Measurements from ENCODE around the gene OR14I1.

Gene OR14I1

DNA sequence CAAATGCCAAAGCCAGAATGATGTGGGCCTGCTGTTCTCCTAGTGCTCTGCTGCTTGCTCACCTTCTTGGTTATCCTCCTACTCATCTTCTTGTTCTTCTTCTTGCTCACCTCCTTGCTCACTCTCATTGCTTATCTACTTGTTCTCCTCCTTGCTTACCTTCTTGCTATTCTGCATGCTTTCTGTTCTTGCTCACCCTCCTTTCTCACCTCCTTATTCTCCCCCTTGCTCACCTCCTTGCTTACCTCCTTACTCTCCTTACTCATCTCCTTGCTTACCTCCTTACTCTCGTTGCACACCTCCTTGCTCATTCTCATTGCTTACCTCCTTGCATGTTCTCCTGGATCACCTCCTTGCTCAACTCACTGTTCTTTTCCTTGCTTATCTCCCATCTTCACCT is at the start of gene OR14I1:
Gene OR14I1, minus strand, starts transcription at position 53 of the 400 bp plus-strand sequence.
- TF ChIP-seq CEBPB (IDR thresholded peaks at IDR 0.05): no peak
- TF ChIP-seq ZBTB7A (IDR thresholded peaks at IDR 0.05; ENCODE audit: low read depth): no peak
- TF ChIP-seq CREB1 (IDR thresholded peaks at IDR 0.05; ENCODE audit: low read depth): no peak
- TF ChIP-seq RAD21 (IDR thresholded peaks at IDR 0.05; ENCODE audit: low read depth): no peak
- TF ChIP-seq NFIC (IDR thresholded peaks at IDR 0.05): no peak
- TF ChIP-seq EP300 (IDR thresholded peaks at IDR 0.05; ENCODE audit: borderline replicate concordance): no peak
- TF ChIP-seq, protein P1, sequence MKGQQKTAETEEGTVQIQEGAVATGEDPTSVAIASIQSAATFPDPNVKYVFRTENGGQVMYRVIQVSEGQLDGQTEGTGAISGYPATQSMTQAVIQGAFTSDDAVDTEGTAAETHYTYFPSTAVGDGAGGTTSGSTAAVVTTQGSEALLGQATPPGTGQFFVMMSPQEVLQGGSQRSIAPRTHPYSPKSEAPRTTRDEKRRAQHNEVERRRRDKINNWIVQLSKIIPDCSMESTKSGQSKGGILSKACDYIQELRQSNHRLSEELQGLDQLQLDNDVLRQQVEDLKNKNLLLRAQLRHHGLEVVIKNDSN (IDR thresholded peaks at IDR 0.05): no peak

DNA sequence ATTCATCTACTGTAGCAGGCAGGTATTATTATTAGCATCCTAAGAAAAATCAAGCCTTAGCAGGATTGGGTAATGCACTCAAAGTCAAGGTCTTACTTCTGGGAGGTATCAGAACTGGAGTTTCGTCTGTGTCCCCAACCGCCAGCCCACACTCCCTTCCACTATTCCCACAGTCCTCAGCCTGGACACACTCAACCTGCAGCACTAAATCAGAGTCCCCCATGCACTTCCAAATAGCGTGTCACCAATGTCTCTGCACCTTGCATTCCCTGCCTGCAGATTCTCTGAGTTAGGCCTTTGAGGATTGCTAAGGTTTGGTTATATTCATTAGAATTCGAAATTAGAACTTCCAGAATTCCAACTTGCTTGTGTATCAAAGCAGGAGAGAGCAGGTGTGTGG is 49.1 kb upstream of the OR14I1 start:
- TF ChIP-seq CEBPB (IDR thresholded peaks at IDR 0.05) (no peak), TEAD4 (IDR thresholded peaks at IDR 0.05) (no peak), EGR1 (IDR thresholded peaks at IDR 0.05) (no peak), FOXM1 (IDR thresholded peaks at IDR 0.05; ENCODE audit: borderline replicate concordance, low read depth) (no peak), RAD21 (IDR thresholded peaks at IDR 0.05; ENCODE audit: low read depth) (no peak), CREB1 (IDR thresholded peaks at IDR 0.05; ENCODE audit: low read depth) (no peak), NFIC (IDR thresholded peaks at IDR 0.05) (no peak), YY1 (IDR thresholded peaks at IDR 0.05; ENCODE audit: low read depth) (no peak)
- TF ChIP-seq, protein P1 (IDR thresholded peaks at IDR 0.05): no peak

DNA sequence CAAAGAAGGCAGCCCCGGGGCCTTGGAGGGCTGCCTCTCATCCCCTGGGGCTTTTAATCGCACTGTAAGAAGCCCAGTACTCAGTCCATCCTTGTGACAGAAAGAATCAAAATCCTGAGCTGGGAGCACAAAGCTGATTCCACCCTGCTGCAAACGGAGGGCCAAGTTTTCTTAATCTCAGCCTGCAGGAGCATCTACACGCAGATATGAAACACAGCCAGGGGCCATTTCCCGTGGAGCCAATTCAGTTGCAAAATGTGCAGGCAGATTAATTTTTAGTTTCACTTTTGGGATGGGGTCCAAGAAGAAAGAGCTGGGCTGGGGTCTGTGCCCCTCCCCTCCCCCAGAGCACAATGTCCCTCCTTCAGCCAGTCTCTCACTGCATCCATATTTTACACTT is 48.6 kb upstream of the OR14I1 start:
- no peak for TF ChIP-seq NFIC (IDR thresholded peaks at IDR 0.05)

DNA sequence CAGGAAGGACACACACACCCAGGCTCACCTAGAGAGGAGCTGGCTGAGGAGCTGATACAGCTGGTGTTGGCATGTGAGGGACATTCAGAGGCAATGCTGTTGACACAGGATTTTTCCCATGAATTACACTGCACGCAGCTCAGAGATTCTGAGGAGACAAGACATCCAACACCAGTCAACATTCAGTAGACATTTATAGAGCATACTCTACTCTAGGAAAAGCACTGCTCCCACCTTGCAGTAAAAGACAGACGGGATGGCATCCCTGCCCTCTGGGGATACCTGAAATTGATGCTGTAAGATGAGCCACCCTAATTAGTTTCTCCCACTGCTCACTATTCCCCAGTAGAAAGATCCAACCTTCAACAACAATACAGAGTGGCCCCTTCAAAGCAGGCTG is 47.9 kb upstream of the OR14I1 start:
- TF ChIP-seq EGR1 (IDR thresholded peaks at IDR 0.05) (no peak), EP300 (IDR thresholded peaks at IDR 0.05; ENCODE audit: borderline replicate concordance) (no peak), YY1 (IDR thresholded peaks at IDR 0.05; ENCODE audit: low read depth) (no peak), TEAD4 (IDR thresholded peaks at IDR 0.05) (no peak), TAF1 (IDR thresholded peaks at IDR 0.05; ENCODE audit: low read depth) (no peak), TCF12 (IDR thresholded peaks at IDR 0.05; ENCODE audit: low read depth) (no peak), NFIC (IDR thresholded peaks at IDR 0.05) (no peak), CREB1 (IDR thresholded peaks at IDR 0.05; ENCODE audit: low read depth) (no peak), CEBPB (IDR thresholded peaks at IDR 0.05) (no peak), RAD21 (IDR thresholded peaks at IDR 0.05; ENCODE audit: low read depth) (no peak), FOXM1 (IDR thresholded peaks at IDR 0.05; ENCODE audit: borderline replicate concordance, low read depth) (no peak), ZBTB7A (IDR thresholded peaks at IDR 0.05; ENCODE audit: low read depth) (no peak)
- TF ChIP-seq, protein P1 (IDR thresholded peaks at IDR 0.05): no peak
- TF ChIP-seq, protein P2, sequence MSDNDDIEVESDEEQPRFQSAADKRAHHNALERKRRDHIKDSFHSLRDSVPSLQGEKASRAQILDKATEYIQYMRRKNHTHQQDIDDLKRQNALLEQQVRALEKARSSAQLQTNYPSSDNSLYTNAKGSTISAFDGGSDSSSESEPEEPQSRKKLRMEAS (IDR thresholded peaks at IDR 0.05): no peak
- TF ChIP-seq, protein P3, sequence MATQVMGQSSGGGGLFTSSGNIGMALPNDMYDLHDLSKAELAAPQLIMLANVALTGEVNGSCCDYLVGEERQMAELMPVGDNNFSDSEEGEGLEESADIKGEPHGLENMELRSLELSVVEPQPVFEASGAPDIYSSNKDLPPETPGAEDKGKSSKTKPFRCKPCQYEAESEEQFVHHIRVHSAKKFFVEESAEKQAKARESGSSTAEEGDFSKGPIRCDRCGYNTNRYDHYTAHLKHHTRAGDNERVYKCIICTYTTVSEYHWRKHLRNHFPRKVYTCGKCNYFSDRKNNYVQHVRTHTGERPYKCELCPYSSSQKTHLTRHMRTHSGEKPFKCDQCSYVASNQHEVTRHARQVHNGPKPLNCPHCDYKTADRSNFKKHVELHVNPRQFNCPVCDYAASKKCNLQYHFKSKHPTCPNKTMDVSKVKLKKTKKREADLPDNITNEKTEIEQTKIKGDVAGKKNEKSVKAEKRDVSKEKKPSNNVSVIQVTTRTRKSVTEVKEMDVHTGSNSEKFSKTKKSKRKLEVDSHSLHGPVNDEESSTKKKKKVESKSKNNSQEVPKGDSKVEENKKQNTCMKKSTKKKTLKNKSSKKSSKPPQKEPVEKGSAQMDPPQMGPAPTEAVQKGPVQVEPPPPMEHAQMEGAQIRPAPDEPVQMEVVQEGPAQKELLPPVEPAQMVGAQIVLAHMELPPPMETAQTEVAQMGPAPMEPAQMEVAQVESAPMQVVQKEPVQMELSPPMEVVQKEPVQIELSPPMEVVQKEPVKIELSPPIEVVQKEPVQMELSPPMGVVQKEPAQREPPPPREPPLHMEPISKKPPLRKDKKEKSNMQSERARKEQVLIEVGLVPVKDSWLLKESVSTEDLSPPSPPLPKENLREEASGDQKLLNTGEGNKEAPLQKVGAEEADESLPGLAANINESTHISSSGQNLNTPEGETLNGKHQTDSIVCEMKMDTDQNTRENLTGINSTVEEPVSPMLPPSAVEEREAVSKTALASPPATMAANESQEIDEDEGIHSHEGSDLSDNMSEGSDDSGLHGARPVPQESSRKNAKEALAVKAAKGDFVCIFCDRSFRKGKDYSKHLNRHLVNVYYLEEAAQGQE (IDR thresholded peaks at IDR 0.05; ENCODE audit: low read depth): no peak

DNA sequence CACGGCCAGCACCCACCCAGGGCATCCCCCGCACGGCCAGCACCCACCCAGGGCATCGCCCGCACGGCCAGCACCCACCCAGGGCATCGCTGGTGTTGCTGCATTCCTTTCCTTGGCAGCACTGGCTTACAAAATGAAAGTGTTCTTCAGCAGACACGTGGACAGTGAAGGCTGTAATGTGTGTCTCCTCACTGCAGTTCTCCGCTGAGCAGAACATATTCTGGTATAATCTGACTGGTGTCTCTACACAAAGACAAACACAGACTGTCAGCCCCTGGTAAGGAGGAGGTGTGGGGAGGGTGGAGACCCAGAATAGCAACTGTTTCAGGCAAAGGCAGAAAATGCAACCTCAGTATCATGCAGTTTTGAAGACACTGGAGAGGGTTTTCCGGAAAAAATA is 45.6 kb upstream of the OR14I1 start:
- TF ChIP-seq TAF1 (IDR thresholded peaks at IDR 0.05; ENCODE audit: low read depth): no peak
- TF ChIP-seq EGR1 (IDR thresholded peaks at IDR 0.05): no peak
- no peak for TF ChIP-seq FOXM1 (IDR thresholded peaks at IDR 0.05; ENCODE audit: borderline replicate concordance, low read depth)
- no peak for TF ChIP-seq CEBPB (IDR thresholded peaks at IDR 0.05)
- TF ChIP-seq, protein P2 (IDR thresholded peaks at IDR 0.05): no peak
- no peak for TF ChIP-seq TCF12 (IDR thresholded peaks at IDR 0.05; ENCODE audit: low read depth)
- TF ChIP-seq YY1 (IDR thresholded peaks at IDR 0.05; ENCODE audit: low read depth): no peak
- no peak for TF ChIP-seq ZBTB7A (IDR thresholded peaks at IDR 0.05; ENCODE audit: low read depth)
- TF ChIP-seq NFIC (IDR thresholded peaks at IDR 0.05): no peak
- no peak for TF ChIP-seq TEAD4 (IDR thresholded peaks at IDR 0.05)

DNA sequence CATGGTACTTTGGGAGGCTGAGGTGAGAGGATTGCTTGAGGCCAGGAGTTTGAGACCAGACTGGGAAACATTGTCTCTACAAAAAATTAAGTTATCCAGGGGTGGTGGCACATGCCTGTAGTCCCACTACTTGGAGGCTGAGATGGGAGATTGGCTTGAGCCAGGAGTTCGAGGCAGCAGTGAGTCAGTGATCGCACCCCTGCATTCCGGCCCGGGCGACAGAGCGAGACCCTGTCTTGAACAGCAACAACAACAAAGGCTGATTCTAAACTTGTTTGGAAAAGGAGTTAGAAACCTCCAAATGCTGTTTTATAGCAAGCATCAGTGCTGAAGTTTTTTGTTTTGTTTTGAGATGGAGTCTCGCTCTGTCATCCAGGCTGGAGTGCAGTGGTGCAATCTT is 38.3 kb upstream of the OR14I1 start:
- TF ChIP-seq, protein P1 (IDR thresholded peaks at IDR 0.05): no peak
- TF ChIP-seq TEAD4 (IDR thresholded peaks at IDR 0.05) (no peak), ZBTB7A (IDR thresholded peaks at IDR 0.05; ENCODE audit: low read depth) (no peak), RAD21 (IDR thresholded peaks at IDR 0.05; ENCODE audit: low read depth) (no peak), NFIC (IDR thresholded peaks at IDR 0.05) (no peak), EGR1 (IDR thresholded peaks at IDR 0.05) (no peak), CREB1 (IDR thresholded peaks at IDR 0.05; ENCODE audit: low read depth) (no peak), CEBPB (IDR thresholded peaks at IDR 0.05) (no peak), YY1 (IDR thresholded peaks at IDR 0.05; ENCODE audit: low read depth) (no peak), FOXM1 (IDR thresholded peaks at IDR 0.05; ENCODE audit: borderline replicate concordance, low read depth) (no peak), TCF12 (IDR thresholded peaks at IDR 0.05; ENCODE audit: low read depth) (no peak), TAF1 (IDR thresholded peaks at IDR 0.05; ENCODE audit: low read depth) (no peak), EP300 (IDR thresholded peaks at IDR 0.05; ENCODE audit: borderline replicate concordance) (no peak)
- TF ChIP-seq, protein P2 (IDR thresholded peaks at IDR 0.05): no peak
- TF ChIP-seq, protein P3 (IDR thresholded peaks at IDR 0.05; ENCODE audit: low read depth): no peak

Measured in Ishikawa (cell line).